ENCODE results near the gene WDR81. TPM values are rescaled to one million over a fixed set of nuclear protein-coding genes. Genes with fewer than 3 reads are reported as not detected.

WDR81 gene
- total and polyA plus RNA-seq, 2 donors (not counting 1 experiment from before 2014, with no cell fraction given) = 52.7 to 102 TPM

DNA sequence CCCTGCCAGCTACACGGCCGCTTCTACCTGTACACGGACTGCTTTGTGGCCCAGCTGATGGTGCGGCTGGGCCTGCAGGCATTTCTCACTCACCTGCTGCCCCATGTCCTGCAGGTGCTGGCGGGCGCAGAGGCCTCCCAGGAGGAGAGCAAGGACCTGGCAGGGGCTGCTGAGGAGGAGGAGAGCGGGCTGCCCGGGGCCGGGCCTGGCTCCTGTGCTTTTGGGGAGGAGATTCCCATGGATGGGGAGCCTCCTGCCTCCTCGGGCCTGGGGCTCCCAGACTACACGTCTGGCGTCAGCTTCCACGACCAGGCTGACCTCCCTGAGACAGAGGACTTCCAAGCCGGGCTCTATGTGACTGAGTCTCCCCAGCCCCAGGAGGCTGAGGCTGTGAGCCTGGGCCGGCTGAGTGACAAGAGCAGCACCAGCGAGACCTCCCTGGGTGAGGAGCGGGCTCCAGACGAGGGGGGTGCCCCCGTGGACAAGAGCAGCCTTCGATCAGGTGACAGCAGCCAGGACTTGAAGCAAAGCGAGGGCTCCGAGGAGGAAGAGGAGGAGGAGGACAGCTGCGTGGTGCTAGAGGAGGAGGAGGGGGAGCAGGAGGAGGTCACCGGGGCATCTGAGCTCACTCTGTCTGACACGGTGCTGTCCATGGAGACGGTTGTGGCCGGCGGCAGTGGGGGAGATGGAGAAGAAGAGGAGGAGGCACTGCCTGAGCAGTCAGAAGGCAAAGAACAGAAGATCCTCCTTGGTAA is 3.5 kb downstream of the WDR81 start:
- Histone ChIP-seq H3K4me3 (ENCODE audit: control extremely low read depth in 1 of 5, extremely low read depth in 1 of 5, insufficient read depth in 1 of 5, low read depth in 2 of 5, low read length in 4 of 5) (no peak overlapping the region), H3K4me2 (replicated peaks; ENCODE audit: low read depth, low read length, poor library complexity, severe bottlenecking) (no peak overlapping the region), H3K79me2 (ENCODE audit: control insufficient read depth, insufficient read depth, low read length) (peaks cover 36% of the 10 kb centered on the region), H3K36me3 (replicated peaks in 1 of 2; ENCODE audit: control extremely low read depth in 1 of 2, control insufficient read depth in 1 of 2, extremely low read depth in 1 of 2, insufficient read depth in 2 of 2, low read length in 1 of 2) (peaks cover 0 to 35% of the 10 kb centered on the region in 2 experiments), H3K27me3 (replicated peaks in 1 of 4; ENCODE audit: control extremely low read depth in 1 of 4, control insufficient read depth in 3 of 4, insufficient read depth in 4 of 4, low read length in 3 of 4) (no peaks in the 10 kb centered on the region), H3K9me3 (ENCODE audit: control extremely low read depth in 1 of 3, control insufficient read depth in 2 of 3, insufficient read depth in 1 of 3, low read length in 2 of 3) (no peaks in the 10 kb centered on the region), H3K4me1 (ENCODE audit: control insufficient read depth in 2 of 2, insufficient read depth in 2 of 2, low read length in 2 of 2) (peaks cover 27 to 44% of the 10 kb centered on the region in 2 donors), H2AFZ (ENCODE audit: insufficient read depth, low read depth, low read length, poor library complexity, severe bottlenecking) (no peak overlapping the region), H3K27ac (ENCODE audit: low read length in 2 of 2) (no peak overlapping the region), H3K9ac (ENCODE audit: low read length) (no peak overlapping the region), H4K20me1 (ENCODE audit: control insufficient read depth, insufficient read depth, low read length, poor library complexity, severe bottlenecking) (peaks cover 60% of the 10 kb centered on the region)
- intact Hi-C loops (cut with micrococcal nuclease) = no loop called here
- ATAC-seq (ENCODE audit: low read depth) (no peak), DNase-seq (no peak)
- Mint-ChIP-seq H3K4me1 (peaks cover 50% of the 10 kb centered on the region), H3K4me3 (peak overlapping the region; percentile 32), H3K27ac (peak overlapping the region; percentile 67), H3K27me3 (no peaks in the 10 kb centered on the region), H3K9me3 (ENCODE audit: insufficient read depth) (no peaks in the 10 kb centered on the region)
- TF ChIP-seq, protein P1, sequence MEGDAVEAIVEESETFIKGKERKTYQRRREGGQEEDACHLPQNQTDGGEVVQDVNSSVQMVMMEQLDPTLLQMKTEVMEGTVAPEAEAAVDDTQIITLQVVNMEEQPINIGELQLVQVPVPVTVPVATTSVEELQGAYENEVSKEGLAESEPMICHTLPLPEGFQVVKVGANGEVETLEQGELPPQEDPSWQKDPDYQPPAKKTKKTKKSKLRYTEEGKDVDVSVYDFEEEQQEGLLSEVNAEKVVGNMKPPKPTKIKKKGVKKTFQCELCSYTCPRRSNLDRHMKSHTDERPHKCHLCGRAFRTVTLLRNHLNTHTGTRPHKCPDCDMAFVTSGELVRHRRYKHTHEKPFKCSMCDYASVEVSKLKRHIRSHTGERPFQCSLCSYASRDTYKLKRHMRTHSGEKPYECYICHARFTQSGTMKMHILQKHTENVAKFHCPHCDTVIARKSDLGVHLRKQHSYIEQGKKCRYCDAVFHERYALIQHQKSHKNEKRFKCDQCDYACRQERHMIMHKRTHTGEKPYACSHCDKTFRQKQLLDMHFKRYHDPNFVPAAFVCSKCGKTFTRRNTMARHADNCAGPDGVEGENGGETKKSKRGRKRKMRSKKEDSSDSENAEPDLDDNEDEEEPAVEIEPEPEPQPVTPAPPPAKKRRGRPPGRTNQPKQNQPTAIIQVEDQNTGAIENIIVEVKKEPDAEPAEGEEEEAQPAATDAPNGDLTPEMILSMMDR (IDR thresholded peaks at IDR 0.05) = no peak
- no peak for TF ChIP-seq EZH2 (IDR thresholded peaks at IDR 0.05; ENCODE audit: borderline replicate concordance, insufficient read depth, low read depth, low read length, poor library complexity, severe bottlenecking)
- WGBS (ENCODE audit: insufficient coverage) = over 99% methylated on average over 27 of the region's 28 CpGs
- ChIA-PET CTCF (interaction anchor here (12.4 kb wide), 1 partner anchor 57 kb away, joined by 397 read pairs; no protein-coding TSS in a partner anchor), POLR2A (no interaction called here)

DNA sequence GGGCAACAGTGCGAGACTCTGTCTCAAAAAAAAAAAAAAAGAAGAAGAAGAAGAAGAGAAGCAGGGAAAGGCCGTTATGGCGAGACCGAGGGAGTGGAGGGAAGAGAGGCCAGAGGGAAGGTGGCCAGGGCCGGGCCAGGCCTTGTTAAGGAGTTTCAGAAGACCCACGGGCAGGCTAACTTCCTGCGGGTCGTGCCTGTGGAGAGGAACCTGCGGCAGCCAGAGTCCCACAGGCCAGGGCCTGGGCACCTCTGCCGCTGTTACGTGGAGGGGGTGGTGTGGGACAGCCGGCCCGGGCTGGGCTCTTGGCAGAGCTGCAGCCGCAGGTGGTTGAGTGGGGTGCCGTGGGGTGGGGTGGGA is 5.4 kb downstream of the WDR81 start:
- H3K4me3 ChIP-seq (ENCODE audit: control extremely low read depth in 1 of 5, extremely low read depth in 1 of 5, insufficient read depth in 1 of 5, low read depth in 2 of 5, low read length in 4 of 5) = no peak overlapping the region
- TF ChIP-seq EZH2 (IDR thresholded peaks at IDR 0.05; ENCODE audit: borderline replicate concordance, insufficient read depth, low read depth, low read length, poor library complexity, severe bottlenecking) = no peak
- TF ChIP-seq, protein P1 (IDR thresholded peaks at IDR 0.05) = no peak
- no peak overlapping the region for H3K27ac ChIP-seq (ENCODE audit: low read length in 2 of 2)
- H3K27ac Mint-ChIP-seq = peak overlapping the region; percentile 50
- H4K20me1 ChIP-seq (ENCODE audit: control insufficient read depth, insufficient read depth, low read length, poor library complexity, severe bottlenecking) = peaks cover 59% of the 10 kb centered on the region
- H3K9me3 ChIP-seq (ENCODE audit: control extremely low read depth in 1 of 3, control insufficient read depth in 2 of 3, insufficient read depth in 1 of 3, low read length in 2 of 3) = peaks cover 0 to 2% (median 0%) of the 10 kb centered on the region in 3 donors
- intact Hi-C loops (cut with micrococcal nuclease) = no loop called here
- POLR2A ChIA-PET = interaction anchor here (0.6 to 4.9 kb wide), 3 partner anchors 8 to 60 kb away, joined by 3 to 33 read pairs (median 4); no protein-coding TSS in a partner anchor
- H3K4me2 ChIP-seq (replicated peaks; ENCODE audit: low read depth, low read length, poor library complexity, severe bottlenecking) = no peak overlapping the region
- H3K27me3 Mint-ChIP-seq = no peaks in the 10 kb centered on the region
- peak overlapping the region; percentile 52 for H3K4me3 Mint-ChIP-seq
- H3K36me3 ChIP-seq (replicated peaks in 1 of 2; ENCODE audit: control extremely low read depth in 1 of 2, control insufficient read depth in 1 of 2, extremely low read depth in 1 of 2, insufficient read depth in 2 of 2, low read length in 1 of 2) = peaks cover 0 to 44% of the 10 kb centered on the region in 2 experiments
- no peak overlapping the region for H3K9ac ChIP-seq (ENCODE audit: low read length)
- CTCF ChIA-PET = interaction anchor here (4.4 to 5.6 kb wide), 2 partner anchors 8 to 53 kb away, joined by 46 to 61 read pairs; no protein-coding TSS in a partner anchor
- peaks cover 34% of the 10 kb centered on the region for H3K79me2 ChIP-seq (ENCODE audit: control insufficient read depth, insufficient read depth, low read length)
- peaks cover 23 to 49% of the 10 kb centered on the region in 2 donors for H3K4me1 ChIP-seq (ENCODE audit: control insufficient read depth in 2 of 2, insufficient read depth in 2 of 2, low read length in 2 of 2)
- peaks cover 59% of the 10 kb centered on the region for H3K4me1 Mint-ChIP-seq
- no peak overlapping the region for H2AFZ ChIP-seq (ENCODE audit: insufficient read depth, low read depth, low read length, poor library complexity, severe bottlenecking)
- H3K9me3 Mint-ChIP-seq (ENCODE audit: insufficient read depth) = no peaks in the 10 kb centered on the region
- ATAC-seq (ENCODE audit: low read depth) = no peak
- DNase-seq = no peak
- WGBS (ENCODE audit: insufficient coverage) = 92% methylated on average over 11 of the region's 15 CpGs
- H3K27me3 ChIP-seq (replicated peaks in 1 of 4; ENCODE audit: control extremely low read depth in 1 of 4, control insufficient read depth in 3 of 4, insufficient read depth in 4 of 4, low read length in 3 of 4) = no peaks in the 10 kb centered on the region
